GM03348 (cell line): ENCODE data around the gene KRT3.

Experiments used
- DNase-seq: peaks from one replicate; pipeline ENCODE4 v3.0.0; 2012; ENCODE audit warnings: low spot score

The KRT3 gene

DNA sequence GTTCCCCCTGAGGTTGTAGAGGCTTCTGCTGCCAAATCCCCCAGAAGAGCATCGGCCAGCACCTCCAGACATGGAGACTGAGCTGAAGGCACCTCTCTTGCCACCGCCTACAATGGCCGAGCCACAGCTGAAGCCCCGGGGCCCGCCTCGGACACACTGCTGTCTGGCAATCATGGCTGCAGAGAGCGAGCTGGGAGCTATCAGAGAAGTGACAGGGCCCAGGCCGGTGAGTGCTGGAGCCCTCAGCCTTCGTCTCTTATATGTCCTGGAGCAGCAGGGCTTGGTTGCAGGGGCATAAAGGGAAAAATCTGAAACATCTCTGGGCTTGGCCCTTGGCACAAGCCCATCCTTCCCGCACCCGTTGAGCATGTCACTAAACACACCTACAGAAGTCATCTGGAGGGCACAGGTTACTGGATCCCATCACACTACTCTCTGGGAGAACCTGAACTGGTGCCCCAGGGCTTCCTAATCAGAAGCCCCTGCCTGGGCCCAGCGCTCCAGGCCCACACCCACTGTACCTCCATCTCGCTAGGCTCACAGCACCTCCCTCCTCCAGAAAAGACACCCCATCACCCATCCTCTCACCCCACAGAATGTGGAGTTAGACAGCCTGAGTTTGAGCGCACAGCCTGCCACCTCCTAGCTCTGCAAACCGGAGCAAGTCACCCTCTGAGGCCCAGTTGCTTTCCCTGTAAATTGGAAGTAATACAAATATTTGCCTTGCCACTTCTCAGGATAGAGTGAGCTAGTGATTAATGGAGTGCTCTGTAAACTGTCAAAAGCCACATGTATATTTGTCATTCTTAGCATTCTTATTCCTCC lies 18.2 kb upstream of the KRT3 start, which contains the start of gene KRT4:
Gene KRT4, minus strand, starts transcription at position 232 of the 825 bp plus-strand sequence. Its CDS starts 58 bp downstream, at position 174.
- DNase-seq: peak; percentile 60

- DNase-seq: no peak
Measured at GRCh38 chr12:52813203-52813819, 17.4 kb upstream of the KRT3 start.

DNA sequence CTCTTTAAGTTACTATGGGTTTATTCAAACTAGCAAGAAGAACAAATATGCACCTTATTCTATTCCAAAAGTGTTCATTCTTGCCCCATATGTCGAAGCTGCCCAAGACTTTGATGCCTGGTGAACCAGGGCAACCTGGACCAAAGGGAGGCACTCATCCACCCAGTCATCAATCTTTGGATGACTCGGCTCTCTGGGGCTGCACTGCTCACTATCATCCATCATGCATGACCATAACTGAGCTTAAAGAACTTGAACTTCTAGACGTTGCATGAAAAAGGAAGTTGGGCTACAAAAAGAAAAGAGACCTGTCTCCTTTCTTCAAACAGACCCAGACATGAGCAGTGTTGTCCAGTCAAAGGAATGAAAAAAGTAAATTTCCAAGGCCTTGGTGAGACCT lies 16.8 kb upstream of the KRT3 start:
- DNase-seq: no peak

DNA sequence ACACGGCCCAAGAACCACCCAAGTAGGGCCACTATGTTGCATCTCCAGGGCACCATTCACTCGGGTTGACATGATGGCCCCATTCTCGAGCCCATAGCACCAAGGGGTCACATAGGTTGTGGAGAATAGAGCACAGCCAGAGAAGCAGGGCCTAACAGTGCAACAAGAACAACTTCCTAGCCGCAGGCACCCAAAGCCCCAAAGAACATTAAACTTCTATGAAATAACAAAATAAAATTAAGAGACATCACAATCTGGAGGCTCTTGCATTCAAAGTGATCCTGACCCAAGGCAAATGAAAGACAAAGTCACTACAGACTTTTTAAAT lies 16.1 kb upstream of the KRT3 start:
- no peak for DNase-seq

- no peak for DNase-seq
Measured at GRCh38 chr12:52811191-52812072, 15.5 kb upstream of the KRT3 start.

- DNase-seq: no peak
Measured at GRCh38 chr12:52810554-52810953, 14.6 kb upstream of the KRT3 start.

- no peak for DNase-seq
Measured at GRCh38 chr12:52809166-52809565, 13.2 kb upstream of the KRT3 start.

DNA sequence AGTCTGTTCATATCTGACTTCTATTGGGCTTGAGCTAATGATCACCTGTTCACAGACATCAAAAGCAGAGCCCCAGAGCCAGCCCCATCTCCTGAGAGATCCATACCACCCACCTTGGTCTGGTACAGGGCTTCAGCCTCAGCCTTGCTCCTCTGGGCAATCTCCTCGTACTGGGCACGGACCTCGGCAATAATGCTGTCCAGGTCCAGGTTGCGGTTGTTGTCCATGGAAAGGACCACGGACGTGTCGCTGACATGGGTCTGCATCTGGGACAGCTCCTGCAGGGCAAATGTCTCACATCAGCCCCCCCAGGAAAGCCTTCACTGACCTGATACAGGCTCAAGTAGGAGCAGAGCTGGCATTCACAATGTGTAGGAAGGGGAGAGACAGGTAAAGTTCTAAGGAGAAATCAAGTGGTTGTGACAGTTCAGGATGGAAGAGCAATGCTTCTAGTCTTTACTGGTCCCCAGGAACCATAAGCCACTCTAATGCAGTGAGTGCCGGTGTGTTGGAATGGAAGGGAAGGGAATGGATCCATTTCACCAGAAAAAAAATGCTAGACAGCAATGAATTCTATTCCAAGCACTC lies 12.8 kb upstream of the KRT3 start:
- DNase-seq: no peak

DNA sequence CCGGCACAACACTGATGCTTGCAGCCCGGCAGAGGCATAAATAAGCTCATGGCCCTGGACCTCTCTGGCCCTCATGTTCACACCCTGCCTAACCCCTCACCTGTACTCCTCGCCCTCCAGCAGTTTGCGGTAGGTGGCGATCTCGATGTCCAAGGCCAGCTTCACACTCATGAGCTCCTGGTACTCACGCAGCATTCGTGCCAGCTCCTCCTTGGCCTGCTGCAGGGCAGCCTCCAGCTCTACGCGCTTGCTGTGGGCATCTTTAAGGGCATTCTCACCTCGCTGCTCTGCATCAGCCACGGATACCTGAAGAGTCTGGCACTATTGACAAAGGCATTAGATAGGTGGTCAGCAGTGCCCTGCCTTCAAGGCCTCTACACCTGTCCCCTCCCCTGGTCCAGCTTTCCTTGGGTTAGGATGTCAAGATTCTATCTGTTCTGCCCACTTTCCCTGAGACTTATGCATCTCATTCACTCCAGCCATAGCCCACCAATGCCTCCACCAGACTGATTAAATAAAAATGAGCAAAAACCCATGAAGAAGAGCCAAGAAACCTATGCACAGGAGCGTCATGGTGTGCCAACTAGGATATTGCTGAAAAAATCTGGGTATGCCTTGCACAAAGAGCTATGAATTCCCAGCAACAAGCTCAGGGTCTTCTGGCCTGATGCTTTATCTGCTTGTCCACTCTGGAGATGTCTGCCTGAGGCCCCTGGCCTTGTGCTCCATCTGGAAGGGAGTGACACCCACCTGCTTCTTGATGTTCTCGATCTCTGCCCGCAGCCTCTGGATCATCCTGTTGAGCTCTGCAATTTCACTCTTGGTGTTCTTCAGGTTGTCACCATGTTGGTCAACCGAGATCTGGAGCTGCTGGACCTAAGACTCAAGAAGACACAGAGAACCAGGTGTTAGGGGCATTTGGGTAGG lies 11.9 kb upstream of the KRT3 start:
- no peak for DNase-seq

DNA sequence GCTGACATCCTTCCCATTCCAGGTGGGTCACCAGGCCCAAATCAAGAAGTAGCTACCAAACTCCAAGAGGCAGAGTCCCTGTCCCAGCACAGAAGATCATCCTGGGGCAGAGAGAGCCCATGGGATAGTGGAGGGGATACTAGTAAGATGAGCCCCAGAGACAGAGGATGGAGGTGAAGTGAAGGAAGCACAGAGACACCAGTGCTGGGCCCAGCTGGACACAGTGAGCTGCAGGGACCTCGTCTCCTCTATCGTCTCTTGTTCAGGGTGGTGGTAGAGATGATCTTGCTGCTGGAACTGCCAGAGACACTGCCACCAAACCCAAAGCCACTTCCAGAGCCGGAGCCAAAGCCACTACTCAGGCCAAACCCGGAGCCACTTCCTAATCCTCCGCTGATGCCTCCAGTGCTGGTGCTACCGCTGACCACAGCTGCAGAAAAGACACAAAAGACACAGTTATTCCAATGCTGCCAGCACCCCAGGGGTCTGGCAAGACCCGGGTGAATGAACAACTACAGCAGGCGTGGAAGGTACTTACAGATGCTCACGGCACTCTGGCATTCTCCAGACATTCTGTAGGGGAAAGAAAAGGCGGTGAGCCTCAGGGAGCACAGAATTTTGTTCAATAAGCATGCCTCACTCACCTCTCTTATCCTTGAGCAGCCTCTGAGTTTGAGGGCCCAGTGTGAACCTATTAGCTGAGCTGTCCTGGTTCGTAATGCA lies 11.1 kb upstream of the KRT3 start:
- no peak for DNase-seq

GRCh38 chr12:52806169-52806811 lies 10.4 kb upstream of the KRT3 start:
- no peak for DNase-seq

DNA sequence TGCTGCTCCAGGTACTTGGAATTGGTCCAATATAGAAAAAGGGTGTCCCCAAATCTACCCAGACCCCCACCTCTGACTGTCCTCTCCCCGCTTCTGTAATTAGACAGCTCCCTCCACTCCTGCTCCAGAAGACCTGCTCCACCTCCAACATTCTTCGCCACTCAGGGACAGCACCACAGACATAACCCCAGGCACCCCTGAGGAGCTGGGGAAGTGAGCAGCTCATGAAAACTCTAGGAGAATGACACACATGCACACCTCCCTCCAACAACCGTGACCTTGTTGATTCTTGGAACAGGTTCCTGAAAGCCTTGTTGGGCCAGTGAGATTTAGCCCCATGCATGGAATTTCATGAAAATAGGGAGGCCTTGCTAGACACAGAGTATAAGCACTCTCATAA lies 9.8 kb upstream of the KRT3 start:
- no peak for DNase-seq

DNA sequence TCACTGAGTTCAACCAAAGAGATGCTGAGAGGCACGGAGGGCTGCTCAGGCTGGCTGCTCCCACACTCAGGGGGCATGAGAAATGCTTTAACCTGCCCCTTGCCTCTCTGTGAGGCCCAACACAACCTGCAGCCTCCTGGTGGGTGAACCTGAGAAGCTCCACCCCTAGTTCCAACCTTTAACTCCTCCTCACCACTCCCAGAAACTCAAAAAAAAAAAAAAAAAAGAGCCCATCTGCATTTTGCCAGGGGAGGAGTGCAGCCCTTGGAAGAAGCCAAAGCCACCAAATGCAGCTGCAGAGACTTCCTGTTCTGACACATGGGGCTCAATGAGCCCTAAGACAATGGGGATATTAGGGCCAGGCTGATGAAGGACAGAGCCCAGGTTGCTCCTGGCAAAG lies 9.1 kb upstream of the KRT3 start:
- DNase-seq: no peak

DNA sequence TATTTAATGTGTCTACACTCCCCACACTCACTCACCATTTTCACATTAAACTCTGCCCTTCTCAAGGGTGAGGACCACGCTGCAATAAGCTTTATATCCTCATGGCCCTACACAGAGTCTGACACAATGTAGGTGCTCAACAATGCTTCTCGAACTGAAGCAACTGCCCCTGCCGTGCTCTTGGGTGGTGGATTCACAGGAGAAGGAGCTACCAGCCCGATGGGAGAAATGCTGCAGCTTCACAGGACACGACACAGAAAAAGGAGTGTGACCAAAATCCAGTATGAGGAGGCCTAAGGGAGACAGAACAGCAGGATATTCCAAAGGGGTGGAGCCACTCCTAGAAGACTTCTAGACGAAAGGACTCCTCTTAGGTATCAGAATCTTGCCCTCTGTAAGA lies 6.5 kb upstream of the KRT3 start:
- no peak for DNase-seq

GRCh38 chr12:52801773-52802172 lies 5.9 kb upstream of the KRT3 start:
- no peak for DNase-seq

- DNase-seq: no peak
Measured at GRCh38 chr12:52800259-52800917, 4.5 kb upstream of the KRT3 start.

DNA sequence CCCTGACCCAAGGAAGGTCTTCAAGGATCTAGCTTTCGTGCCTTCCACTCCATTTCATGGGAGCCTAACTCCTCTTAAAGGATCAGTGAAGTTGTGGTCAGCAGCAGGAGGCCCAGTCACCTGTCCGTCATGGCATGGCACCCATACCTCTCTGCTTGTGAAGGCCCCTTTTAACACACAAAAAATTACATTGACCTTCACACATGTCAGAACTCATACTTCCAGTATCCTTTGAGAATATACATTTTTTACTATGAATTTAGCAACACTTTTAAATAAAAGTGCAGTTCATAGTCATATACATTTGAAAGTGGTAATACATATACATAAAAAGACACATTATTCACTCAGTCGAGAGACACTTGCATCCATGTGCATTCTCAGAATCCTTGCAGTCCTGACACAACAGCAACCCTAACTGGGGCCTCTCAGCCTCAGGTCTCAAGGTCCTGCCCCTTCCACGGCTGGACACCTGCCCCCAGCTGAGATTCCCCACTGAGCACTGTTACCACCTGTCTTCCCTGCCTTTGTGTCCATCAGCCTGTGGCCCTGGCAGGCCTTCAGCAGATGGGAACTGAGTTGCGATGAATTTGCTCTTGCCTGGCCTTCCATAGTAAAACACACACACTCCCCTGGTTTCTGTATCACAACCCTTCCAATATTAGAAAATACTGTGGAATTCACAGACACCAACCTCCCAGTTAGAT lies 3.7 kb upstream of the KRT3 start:
- no peak for DNase-seq

GRCh38 chr12:52798671-52799504 lies 3.0 kb upstream of the KRT3 start:
- peak; percentile 22 for DNase-seq
